Lower leg skin (tissue), 4 donors: ENCODE results near the gene ACO2. TPM values are rescaled to one million over a fixed set of nuclear protein-coding genes. Genes with fewer than 3 reads are reported as not detected.

ENCODE experiments used
- DNase-seq, 2 donors: peaks; one replicate each; pipeline ENCODE4 v3.0.0-alpha.2; 2019; ENCODE audit warnings: low spot score in 2 of 2
- H3K4me3 ChIP-seq: fragments of 200-600 bp; sonication (generic); 2 replicates; pipeline ENCODE4 v1.5.1; 2017; ENCODE audit warnings: mild to moderate bottlenecking, low read depth; ENCODE audit not compliant: poor library complexity, severe bottlenecking
- POLR2A ChIP-seq, 2 donors: fragments of 450-650 bp; IDR thresholded peaks; one replicate each; pipeline ENCODE4 v1.6.1; 2016 to 2017; ENCODE audit warnings: antibody characterized with exemption in 2 of 2, mild to moderate bottlenecking in 1 of 2, moderate library complexity in 1 of 2
- WGBS, 2 donors: methylation state at CpG; one replicate each; pipeline ENCODE4 v1.1.5; 2018; 5-methylcytosine and 5-hydroxymethylcytosine counted together
- intact Hi-C: fragments of 100-400 bp; cut with DNase I; formaldehyde crosslinking; loops from one replicate; pipeline ENCODE4 v1.15.0; 2023; ENCODE audit warnings: low total_unique reads
- total RNA-seq, 4 donors: library from RNA; depleted of rRNA; stranded (reverse); fragments of >200 nt; gene quantifications; one replicate each; pipeline ENCODE4 v1.1.0, GENCODE V29; 2016
- TF ChIP-seq, protein P1 (sequence below), 3 donors: fragments of 450-650 bp; IDR thresholded peaks; one replicate each; pipeline ENCODE4 v1.5.1; 2016; ENCODE audit warnings: antibody characterized with exemption in 3 of 3, mild to moderate bottlenecking in 3 of 3, moderate library complexity in 2 of 3

Gene ACO2
- total RNA-seq, 4 donors from 2014 or later, result 64.0 to 103 (median 83.1) TPM

DNA sequence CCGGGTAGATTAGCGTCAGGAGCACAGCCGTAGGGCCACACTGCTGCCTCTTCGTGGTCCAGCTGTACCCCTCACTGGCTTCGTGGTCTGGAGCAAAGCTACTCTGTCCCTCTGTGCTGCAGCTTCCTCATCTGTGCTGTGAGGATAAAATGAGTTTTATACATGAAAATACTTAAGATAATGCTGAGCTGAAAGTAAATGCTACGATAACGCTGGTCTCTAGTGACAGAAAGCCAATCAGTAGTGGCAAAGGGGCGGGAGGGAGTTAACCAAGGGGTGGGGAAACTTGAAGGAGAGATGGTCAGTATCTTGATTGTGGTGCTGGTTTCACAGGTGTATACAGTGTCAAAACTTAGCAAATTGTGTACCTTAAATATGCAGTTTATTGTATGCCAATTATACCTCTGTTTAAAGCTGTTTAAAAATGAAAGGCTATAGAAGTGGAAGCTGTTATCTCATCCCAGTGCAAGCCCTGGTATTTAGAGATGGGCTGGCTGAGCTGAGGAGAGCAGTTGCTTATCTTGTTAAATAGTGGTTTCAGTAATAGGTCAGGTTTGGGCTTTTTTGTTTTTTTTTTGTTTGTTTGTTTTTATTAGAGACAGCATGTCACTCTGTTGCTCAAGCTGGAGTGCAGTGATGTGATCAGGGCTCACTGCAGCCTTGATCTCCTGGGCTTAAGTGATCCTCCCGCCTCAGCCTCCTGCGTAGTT, 36.7 kb downstream of the ACO2 start:
- 84 to 90% methylated on average over 10 of the region's 10 CpGs for WGBS, 2 donors
- H3K4me3 ChIP-seq, result no peak overlapping the region

DNA sequence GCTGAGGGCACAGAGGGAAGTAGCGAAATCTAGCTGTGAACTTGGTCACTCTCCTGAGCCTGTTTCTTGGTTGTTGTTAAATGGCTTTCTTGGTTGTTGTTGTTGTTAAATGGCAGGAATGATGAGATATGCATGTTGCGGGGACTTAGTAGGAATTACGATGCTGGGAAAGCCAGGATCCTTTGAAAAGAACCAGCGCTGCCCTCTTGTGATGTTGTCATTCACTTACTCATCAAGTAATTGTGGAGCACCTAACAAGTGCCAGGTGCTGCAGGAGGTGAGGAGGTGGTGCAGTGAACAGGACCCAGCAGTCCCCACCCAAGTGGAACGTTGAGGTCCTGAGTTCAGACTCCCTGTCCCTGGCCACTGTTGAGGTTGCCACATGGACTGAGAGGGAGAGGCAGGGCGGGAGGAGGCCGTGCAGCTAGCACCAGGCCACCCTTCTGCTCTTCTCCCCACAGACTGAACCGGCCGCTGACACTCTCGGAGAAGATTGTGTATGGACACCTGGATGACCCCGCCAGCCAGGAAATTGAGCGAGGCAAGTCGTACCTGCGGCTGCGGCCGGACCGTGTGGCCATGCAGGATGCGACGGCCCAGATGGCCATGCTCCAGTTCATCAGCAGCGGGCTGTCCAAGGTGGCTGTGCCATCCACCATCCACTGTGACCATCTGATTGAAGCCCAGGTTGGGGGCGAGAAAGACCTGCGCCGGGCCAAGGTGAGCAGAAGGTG, 38.6 kb downstream of the ACO2 start:
- TF ChIP-seq, protein P1, sequence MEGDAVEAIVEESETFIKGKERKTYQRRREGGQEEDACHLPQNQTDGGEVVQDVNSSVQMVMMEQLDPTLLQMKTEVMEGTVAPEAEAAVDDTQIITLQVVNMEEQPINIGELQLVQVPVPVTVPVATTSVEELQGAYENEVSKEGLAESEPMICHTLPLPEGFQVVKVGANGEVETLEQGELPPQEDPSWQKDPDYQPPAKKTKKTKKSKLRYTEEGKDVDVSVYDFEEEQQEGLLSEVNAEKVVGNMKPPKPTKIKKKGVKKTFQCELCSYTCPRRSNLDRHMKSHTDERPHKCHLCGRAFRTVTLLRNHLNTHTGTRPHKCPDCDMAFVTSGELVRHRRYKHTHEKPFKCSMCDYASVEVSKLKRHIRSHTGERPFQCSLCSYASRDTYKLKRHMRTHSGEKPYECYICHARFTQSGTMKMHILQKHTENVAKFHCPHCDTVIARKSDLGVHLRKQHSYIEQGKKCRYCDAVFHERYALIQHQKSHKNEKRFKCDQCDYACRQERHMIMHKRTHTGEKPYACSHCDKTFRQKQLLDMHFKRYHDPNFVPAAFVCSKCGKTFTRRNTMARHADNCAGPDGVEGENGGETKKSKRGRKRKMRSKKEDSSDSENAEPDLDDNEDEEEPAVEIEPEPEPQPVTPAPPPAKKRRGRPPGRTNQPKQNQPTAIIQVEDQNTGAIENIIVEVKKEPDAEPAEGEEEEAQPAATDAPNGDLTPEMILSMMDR (IDR thresholded peaks at IDR 0.05), result no peak
- TF ChIP-seq POLR2A (IDR thresholded peaks at IDR 0.05), result no peak
- no peak overlapping the region for H3K4me3 ChIP-seq
- WGBS, 2 donors, result 78 to 88% methylated on average over 19 to 23 of the region's 23 CpGs
- intact Hi-C loops, result no loop called here
- no peak for DNase-seq

More for the DNA sequence above, 36.7 kb downstream of the ACO2 start:
- TF ChIP-seq, protein P1 (IDR thresholded peaks at IDR 0.05), result no peak
- TF ChIP-seq POLR2A (IDR thresholded peaks at IDR 0.05), result no peak
- DNase-seq, result no peak
- intact Hi-C loops, result no loop called here

DNA sequence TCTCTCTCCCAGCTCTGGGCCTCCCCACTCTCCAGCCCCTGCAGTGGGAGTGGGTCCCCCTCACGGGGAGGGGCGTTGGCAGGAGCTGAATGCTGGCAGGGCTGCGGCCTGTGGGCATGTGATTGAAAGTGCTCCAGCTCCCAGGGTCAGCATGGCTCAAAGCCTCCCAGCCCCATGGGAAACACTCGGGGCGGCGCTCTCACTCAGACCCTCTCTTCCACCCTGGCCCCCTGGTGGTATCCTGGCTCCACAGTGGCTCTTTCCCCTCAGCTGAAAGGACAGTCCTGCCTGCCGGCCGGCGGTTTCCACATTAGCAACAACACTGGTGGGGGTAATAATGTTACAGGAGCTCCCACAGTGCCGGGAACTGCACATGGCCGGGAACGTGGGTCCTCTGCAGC, 39.9 kb downstream of the ACO2 start:
- 66 to 76% methylated on average over 6 to 12 of the region's 12 CpGs for WGBS, 2 donors
- intact Hi-C loops, result no loop called here
- no peak overlapping the region for H3K4me3 ChIP-seq
- TF ChIP-seq, protein P1 (IDR thresholded peaks at IDR 0.05), result no peak
- TF ChIP-seq POLR2A (IDR thresholded peaks at IDR 0.05), result no peak
- DNase-seq, result no peak

DNA sequence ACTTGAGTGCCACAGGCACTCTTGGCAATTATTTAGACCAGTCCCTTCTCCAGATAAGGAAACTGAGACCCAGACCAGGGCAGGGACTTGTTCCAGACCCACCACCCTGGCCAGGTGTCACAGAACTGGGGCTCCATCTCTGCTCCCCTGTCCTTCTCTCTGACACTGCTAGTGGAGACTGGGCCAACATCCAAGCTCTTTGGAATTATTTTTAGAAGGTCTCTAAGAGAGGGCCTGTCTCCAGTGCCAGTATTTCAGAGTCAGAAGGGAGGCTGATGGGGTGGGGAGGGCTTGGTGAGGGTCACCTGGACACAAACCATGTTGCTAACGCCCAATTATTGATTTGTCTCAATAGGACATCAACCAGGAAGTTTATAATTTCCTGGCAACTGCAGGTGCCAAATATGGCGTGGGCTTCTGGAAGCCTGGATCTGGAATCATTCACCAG, 42.6 kb downstream of the ACO2 start:
- H3K4me3 ChIP-seq, result no peak overlapping the region
- 50 to 64% methylated on average over 2 of the region's 2 CpGs for WGBS, 2 donors
- no peak for DNase-seq
- no peak for TF ChIP-seq POLR2A (IDR thresholded peaks at IDR 0.05)
- TF ChIP-seq, protein P1 (IDR thresholded peaks at IDR 0.05), result no peak
- intact Hi-C loops, result no loop called here

DNA sequence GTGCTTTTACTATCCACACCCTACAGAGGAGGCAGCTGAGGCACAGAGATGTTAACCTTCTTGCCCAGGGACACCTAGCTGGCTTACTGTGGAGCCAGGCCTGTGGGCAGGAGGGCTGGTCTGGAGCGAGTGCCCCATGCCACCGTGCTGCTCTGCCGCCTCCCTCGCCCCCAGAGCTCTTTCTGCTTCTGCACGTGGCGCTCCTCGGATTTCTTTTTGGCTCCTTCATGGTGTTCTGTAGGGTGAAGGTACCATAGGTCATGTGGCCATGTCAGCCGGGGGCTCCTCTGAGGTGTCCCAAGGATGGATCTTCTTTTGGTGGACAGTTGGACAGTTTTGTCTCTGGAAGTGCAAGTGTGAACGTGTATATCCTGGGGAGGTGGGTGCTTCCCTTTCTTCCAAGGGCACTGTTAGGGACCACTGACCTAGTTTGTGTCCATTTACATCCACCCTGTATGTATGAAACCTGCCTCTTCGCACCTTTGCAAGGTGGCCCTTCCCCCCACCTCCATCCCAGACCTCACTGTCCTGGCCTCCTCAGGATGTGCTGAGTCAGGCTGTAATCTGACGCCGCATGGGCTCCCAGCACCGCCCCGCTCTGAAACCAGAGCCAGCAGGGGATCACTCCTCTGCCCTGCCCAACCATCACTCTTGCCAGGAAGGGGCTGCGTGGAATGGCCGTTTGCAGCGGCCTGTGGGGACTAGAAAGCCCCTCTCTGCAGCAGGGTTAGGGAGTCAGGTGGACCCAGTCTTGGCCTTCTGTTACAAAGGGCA, 43.7 kb downstream of the ACO2 start:
- WGBS, 2 donors, result 67 to 79% methylated on average over 14 to 17 of the region's 17 CpGs
- intact Hi-C loops, result no loop called here
- H3K4me3 ChIP-seq, result no peak overlapping the region
- TF ChIP-seq, protein P1 (IDR thresholded peaks at IDR 0.05), result no peak
- TF ChIP-seq POLR2A (IDR thresholded peaks at IDR 0.05), result no peak
- DNase-seq, result no peak
